Ureter (tissue), 1 donor: ENCODE data around the gene MYH3. TPM values are rescaled to one million over a fixed set of nuclear protein-coding genes. Genes with fewer than 3 reads are reported as not detected.
A peak's percentile ranks its signal among the peaks of the same experiment; 100 is the strongest.
"Not testable (repeated sequence)": the region's sequence is repeated elsewhere in the genome, so short reads cannot be mapped to it uniquely, and the experiment has no call there.

Experiments
- DNase-seq: peaks from one replicate; pipeline ENCODE4 v3.0.0-alpha.2; 2020; ENCODE audit warnings: low spot score
- total RNA-seq: library from RNA; stranded (reverse); gene quantifications from one replicate; pipeline ENCODE4 v1.2.4, GENCODE V29; 2023
- donor health status: DM: yes; HTN: yes; CAD: no.

Gene MYH3
- total RNA-seq, result 6.2 TPM

GRCh38 chr17:10657148-10657547, at the start of gene MYH3:
MYH3 (minus strand) TSS chr17:10657309; CDS start chr17:10655064, 2,245 bp downstream.
- no peak for DNase-seq

GRCh38 chr17:10705727-10706126, 48.6 kb upstream of the MYH3 start:
- no peak for DNase-seq

- DNase-seq, result no peak
Observed at GRCh38 chr17:10702574-10702973, 45.5 kb upstream of the MYH3 start.

- no peak for DNase-seq
Observed at GRCh38 chr17:10699856-10700255, 42.7 kb upstream of the MYH3 start.

GRCh38 chr17:10698096-10698818, 41.1 kb upstream of the MYH3 start:
- no peak for DNase-seq

GRCh38 chr17:10697092-10698081, 40.3 kb upstream of the MYH3 start, which contains the start of the genes ADPRM and SCO1:
ADPRM (plus strand) TSS chr17:10697594; CDS start chr17:10704927, 7,333 bp downstream.
SCO1 (minus strand) TSS chr17:10697533; CDS start chr17:10697507, 26 bp downstream.
- peak; percentile 94 for DNase-seq

- not testable (repeated sequence) for DNase-seq
Observed at GRCh38 chr17:10695875-10696407, 38.8 kb upstream of the MYH3 start.

- DNase-seq, result no peak
Observed at GRCh38 chr17:10687499-10687898, 30.4 kb upstream of the MYH3 start.

- no peak for DNase-seq
Observed at GRCh38 chr17:10683853-10684252, 26.7 kb upstream of the MYH3 start.

- DNase-seq, result no peak
Observed at GRCh38 chr17:10681866-10682446, 24.8 kb upstream of the MYH3 start.

GRCh38 chr17:10674704-10675103, 17.6 kb upstream of the MYH3 start:
- no peak for DNase-seq

GRCh38 chr17:10673312-10673711, 16.2 kb upstream of the MYH3 start:
- DNase-seq, result no peak

GRCh38 chr17:10668775-10669174, 11.7 kb upstream of the MYH3 start:
- DNase-seq, result no peak

GRCh38 chr17:10666906-10667305, 9.8 kb upstream of the MYH3 start:
- no peak for DNase-seq

- no peak for DNase-seq
Observed at GRCh38 chr17:10664571-10664970, 7.5 kb upstream of the MYH3 start.

GRCh38 chr17:10663231-10663630, 6.1 kb upstream of the MYH3 start:
- no peak for DNase-seq

GRCh38 chr17:10661437-10661836, 4.3 kb upstream of the MYH3 start:
- DNase-seq, result no peak

GRCh38 chr17:10657879-10658278, 770 bp upstream of the MYH3 start:
- no peak for DNase-seq

- DNase-seq, result no peak
Observed at GRCh38 chr17:10653987-10654386, 3.1 kb downstream of the MYH3 start.

- DNase-seq, result no peak
Observed at GRCh38 chr17:10652984-10653659, 4.0 kb downstream of the MYH3 start.

- no peak for DNase-seq
Observed at GRCh38 chr17:10651927-10652326, 5.2 kb downstream of the MYH3 start.
